ENCODE results near the gene TSSK2. TPM values are rescaled to one million over a fixed set of nuclear protein-coding genes. Genes with fewer than 3 reads are reported as not detected.
"Not testable (repeated sequence)": the region's sequence is repeated elsewhere in the genome, so short reads cannot be mapped to it uniquely, and the experiment has no call there.

TSSK2 gene
- total RNA-seq, 1 donor from 2014 or later = not detected

DNA sequence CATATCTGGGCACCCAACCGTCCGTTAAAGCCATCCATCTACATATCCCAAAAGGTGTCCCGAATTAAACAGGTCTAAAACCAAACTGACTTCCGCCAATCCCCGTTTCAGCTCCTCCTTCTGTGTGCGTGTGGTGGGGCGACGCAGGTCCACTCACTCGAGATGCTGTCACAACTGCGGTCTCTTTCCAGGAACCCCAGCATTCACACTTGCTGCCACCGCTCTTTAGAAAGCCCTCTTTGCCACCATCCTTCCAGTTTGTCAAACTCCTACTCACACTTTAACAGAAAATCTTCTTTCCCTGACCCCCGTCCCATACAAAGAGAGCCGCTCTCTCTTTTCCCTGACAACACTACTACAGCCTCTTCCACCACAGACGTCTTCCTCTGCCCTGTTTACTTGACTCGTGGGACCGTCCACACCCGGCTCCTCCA lies 12.9 kb downstream of the TSSK2 start:
- ATAC-seq = peak; percentile 17

- no peak for ATAC-seq
Observed at GRCh38 chr22:19146215-19146968, 15.3 kb downstream of the TSSK2 start.

DNA sequence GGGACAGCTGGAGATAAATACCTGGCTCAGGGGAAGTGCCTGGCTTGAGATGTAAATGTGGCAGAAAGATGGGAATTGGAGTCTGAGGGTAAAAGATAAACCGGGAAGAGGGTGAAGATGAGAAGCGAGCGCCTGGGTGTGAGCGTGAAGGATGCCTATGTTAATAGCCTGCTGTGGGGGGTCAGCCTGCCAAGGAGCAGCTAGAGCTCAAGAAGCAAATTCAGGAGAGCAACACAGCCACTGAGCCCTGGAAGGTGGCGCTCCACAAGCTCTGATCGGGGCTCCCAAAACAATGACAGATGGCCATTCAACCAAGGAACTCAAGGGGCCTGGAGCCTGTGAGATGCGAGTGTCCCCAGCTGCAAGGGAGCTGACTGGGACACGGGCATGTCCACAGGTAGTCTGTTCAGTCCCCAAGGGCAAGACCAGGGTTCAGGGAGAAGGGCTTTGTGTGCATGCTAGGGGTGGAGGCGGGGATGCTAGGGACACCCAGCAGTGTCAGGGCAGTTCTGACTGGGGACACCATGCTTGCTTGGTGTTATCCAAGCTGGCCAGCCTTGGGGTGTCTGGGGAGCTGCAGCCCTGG lies 16.2 kb downstream of the TSSK2 start:
- no peak for ATAC-seq

GRCh38 chr22:19148417-19149046 lies 17.4 kb downstream of the TSSK2 start:
- no peak for ATAC-seq

DNA sequence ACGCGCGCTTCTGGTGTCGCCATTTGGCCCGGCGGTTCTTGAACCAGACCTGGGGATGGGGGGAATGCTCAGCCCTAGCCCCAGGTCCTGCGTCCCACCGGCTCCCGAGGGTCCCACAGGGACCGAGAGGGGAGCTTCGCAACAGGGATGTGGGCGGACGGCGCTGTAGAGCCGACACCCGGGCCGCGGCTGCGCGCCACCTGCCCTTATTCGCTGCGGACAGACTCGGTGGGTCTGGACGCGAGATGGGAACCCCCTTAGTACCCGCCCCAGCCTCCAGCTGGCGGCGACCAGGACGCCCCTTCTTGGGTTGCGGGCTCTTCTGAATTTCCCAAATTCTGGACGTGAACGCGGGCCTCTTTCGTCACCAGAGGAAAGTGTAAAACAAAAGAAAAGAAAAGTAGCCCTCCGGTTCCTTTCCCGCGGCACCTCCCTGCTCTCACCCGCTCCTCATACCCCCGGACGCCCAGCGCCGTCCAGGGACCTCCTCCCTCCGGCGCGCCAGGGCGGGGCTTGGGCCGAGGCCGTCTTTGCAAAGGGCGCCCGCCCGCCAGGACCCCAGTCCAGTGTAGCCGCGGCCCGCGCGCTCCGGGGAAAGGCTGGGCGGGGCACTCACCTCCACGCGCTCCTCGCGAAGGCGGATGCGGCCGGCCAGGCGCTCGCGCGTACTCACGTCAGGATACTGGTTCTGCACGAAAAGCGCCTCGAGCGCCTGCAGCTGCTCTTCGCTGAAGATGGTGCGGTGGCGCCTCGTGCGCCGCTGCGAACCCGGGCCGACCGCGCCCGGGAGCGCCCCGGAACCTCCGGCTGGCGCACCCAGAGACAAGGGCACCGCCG lies 18.2 kb downstream of the TSSK2 start:
- ATAC-seq = peak; percentile 49

- no peak for ATAC-seq
Observed at GRCh38 chr22:19149991-19150390, 18.9 kb downstream of the TSSK2 start, which contains the start of gene GSC2. GSC2 (minus strand) TSS chr22:19150292; CDS start chr22:19150283, 9 bp downstream.

- no peak for ATAC-seq
Observed at GRCh38 chr22:19150482-19151328, 19.6 kb downstream of the TSSK2 start.

GRCh38 chr22:19151329-19152191 lies 20.5 kb downstream of the TSSK2 start:
- ATAC-seq = no peak

GRCh38 chr22:19152942-19153883 lies 22.1 kb downstream of the TSSK2 start:
- ATAC-seq = no peak

DNA sequence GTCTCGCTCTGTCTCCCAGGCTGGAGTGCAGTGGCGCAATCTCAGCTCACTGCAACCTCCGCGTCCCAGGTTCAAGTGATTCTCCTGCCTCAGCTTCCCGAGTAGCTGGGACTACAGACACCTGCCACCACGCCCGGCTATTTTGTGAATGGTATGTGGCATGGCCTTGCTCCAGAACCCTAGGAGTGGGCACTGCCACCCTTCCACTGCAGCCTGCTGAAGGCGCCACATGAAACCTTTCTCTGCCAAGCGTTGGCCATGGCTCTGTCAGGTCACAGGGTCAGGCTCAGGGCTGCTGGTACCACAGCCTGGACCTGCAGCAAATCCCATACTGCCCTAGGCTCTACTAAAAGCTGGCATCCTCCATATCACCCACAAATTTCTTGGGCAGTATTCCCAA lies 25.0 kb downstream of the TSSK2 start:
- not testable (repeated sequence) for ATAC-seq

- ATAC-seq = not testable (repeated sequence)
Observed at GRCh38 chr22:19158649-19159048, 27.5 kb downstream of the TSSK2 start.

DNA sequence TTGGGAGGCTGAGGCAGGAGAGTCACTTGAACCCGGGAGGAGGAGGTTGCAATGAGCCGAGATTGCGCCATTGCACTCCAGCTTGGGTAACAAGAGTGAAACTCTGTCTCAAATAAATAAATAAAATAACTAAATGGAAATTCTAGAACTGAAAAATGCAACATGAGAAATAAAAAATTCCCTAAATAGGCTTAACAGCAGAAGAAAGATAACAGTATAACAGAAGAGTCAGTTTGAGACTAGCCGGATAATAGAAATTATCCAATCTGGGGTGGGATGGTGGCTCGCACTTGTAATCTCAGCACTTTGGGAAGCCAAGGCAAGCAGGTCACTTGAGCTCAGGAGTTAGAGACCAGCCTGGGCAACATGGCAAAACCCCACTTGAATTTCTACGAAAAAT lies 33.3 kb downstream of the TSSK2 start:
- ATAC-seq = no peak

DNA sequence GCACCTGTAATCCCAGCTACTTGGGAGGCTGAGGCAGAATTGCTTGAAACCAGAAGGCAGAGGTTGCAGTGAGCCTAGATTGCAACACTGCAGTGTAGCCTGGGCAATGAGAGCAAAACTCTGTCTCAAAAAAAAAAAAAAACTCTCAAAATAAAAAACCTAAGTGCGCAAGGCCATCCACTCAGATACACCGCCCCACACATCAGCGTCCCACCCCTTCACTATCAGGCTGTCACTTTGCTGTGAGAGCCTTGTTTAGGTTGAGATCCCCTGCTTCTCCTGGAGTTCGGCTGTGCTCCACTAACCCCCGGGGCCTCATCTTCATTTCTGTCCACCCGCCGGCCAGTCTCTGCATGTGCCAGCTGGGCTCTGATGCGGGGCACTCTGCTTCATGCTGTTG lies 35.3 kb downstream of the TSSK2 start:
- no peak for ATAC-seq

DNA sequence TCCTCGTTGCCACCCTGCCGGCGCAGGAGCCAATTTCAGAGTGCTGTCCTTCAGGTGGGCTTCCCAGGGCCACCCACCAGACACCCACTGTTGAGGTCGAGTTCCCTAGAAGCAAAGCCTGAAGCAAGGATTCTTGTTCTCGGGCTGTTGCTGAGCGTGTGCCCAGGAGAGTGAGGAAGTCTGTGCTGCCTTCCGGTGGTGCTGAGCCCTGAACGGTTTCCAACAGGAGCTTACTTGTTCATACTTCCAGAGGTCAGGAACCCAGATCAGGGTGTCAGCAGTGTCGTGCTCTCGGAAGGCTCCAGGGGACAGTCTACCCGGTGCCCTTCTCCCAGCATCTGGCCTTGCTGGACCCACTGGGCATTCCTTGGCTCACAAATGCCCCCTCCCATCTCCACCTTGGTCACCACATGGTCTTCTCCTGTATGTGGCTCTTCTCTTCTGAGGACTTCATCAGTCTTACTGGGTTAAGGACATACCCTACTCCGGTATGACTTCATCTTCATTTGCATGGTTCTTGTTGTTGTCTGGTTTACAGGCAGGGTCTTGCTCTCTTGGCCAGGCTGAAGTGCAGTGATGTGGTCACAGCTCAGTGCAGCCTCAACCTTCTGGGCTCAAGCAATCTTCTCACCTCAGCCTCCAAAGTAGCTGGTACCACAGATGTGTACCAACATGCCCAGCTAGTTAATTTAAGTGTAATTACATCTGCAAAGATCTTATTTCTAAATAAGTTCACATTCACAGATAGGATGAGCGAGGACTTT lies 36.2 kb downstream of the TSSK2 start:
- no peak for ATAC-seq

DNA sequence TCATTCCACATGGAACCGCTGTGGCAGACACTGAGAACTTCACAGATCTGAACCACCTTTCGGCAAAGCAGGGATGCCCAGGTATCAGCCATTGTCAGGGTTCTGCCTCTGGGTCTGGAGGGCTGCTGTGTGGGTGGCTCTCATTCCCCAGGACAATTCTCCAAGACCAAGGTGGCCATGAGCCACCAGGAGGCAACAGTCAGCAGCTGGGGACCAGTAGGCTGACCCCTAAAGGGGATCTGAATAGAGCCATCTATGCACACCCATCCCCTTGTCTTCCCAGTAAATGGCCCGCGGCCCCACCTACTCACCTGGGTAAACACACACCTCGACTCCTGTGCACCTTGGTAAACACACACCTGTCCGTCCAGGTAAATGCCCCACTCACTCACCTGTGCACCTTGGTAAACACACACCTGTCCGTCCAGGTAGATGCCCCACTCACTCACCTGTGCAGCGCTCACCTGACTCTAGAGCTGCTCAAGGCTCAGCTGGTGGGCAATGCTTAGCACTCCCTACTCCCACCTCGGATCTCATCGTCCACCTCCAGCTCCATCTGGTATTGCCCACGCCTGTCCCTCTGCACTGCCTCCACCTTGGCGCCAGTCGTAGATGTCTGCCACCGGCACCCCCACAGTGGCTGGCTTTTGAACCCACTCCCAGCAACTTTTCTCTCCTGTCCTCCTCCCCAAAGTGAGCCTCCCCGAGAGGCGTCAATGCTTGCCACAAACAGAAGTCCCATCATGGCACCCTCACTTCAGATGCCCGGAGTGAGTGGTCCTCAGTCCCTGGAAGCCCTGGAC lies 37.2 kb downstream of the TSSK2 start:
- no peak for ATAC-seq

GRCh38 chr22:19169002-19169946 lies 38.2 kb downstream of the TSSK2 start:
- ATAC-seq = no peak

GRCh38 chr22:19169947-19170318 lies 38.8 kb downstream of the TSSK2 start:
- ATAC-seq = no peak

Data from esophagus mucosa (tissue), 1 donor.